Measurements from ENCODE around the gene FGD3.

DNA sequence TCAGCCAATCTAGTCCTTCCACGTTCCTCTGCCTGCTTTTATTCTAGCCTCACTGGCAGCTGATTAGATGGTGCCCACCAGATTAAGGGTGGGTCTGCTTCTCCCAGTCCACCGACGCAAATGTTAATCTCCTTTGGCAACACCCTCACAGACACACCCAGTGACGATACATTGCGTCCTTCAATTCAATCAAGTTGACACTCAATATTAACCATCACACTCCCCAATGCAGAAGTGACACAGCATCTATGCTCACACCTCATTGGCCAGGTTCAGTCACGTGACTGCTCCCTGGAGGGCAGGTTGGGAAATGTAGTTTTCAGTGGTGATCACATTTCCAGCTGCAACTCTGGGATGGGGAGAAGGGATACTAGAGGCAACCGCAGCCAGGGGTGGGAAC is 124.1 kb downstream of the FGD3 start:
- TF ChIP-seq CTCF (IDR thresholded peaks at IDR 0.05; ENCODE audit: low read depth, low read length, poor library complexity, severe bottlenecking) (no peak), EZH2phosphoT487 (IDR thresholded peaks at IDR 0.05; ENCODE audit: borderline replicate concordance, low read length) (no peak)
